Neural progenitor cell (in vitro differentiated cells): ENCODE data around the gene AIFM2.

Source experiments
- EZH2 ChIP-seq: fragments of 200-600 bp; sonication (generic); IDR thresholded peaks from 2 replicates; pipeline ENCODE4 v1.6.1; 2017; ENCODE audit warnings: antibody characterized with exemption, mild to moderate bottlenecking, moderate library complexity
- EZH2phosphoT487 ChIP-seq: fragments of 200-600 bp; sonication (generic); IDR thresholded peaks from 2 replicates; pipeline ENCODE4 v1.6.1; 2017; ENCODE audit warnings: antibody characterized with exemption
- TF ChIP-seq, protein P1 (sequence below): fragments of 200-600 bp; sonication (generic); IDR thresholded peaks from 2 replicates; pipeline ENCODE4 v1.5.1; 2017; ENCODE audit warnings: antibody characterized with exemption, mild to moderate bottlenecking

- TF ChIP-seq, protein P1, sequence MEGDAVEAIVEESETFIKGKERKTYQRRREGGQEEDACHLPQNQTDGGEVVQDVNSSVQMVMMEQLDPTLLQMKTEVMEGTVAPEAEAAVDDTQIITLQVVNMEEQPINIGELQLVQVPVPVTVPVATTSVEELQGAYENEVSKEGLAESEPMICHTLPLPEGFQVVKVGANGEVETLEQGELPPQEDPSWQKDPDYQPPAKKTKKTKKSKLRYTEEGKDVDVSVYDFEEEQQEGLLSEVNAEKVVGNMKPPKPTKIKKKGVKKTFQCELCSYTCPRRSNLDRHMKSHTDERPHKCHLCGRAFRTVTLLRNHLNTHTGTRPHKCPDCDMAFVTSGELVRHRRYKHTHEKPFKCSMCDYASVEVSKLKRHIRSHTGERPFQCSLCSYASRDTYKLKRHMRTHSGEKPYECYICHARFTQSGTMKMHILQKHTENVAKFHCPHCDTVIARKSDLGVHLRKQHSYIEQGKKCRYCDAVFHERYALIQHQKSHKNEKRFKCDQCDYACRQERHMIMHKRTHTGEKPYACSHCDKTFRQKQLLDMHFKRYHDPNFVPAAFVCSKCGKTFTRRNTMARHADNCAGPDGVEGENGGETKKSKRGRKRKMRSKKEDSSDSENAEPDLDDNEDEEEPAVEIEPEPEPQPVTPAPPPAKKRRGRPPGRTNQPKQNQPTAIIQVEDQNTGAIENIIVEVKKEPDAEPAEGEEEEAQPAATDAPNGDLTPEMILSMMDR = no peak
- TF ChIP-seq EZH2 (no peak), EZH2phosphoT487 (no peak)
Measured at GRCh38 chr10:70169649-70170364, 37.2 kb upstream of the AIFM2 start.
